Measurements from ENCODE around the gene CD19.
"Not testable (repeated sequence)": the region's sequence is repeated elsewhere in the genome, so short reads cannot be mapped to it uniquely, and the experiment has no call there.

CD19 gene

GRCh38 chr16:28951410-28951943, 19.7 kb downstream of the CD19 start:
- TF ChIP-seq CTCF (conservative IDR thresholded peaks at IDR 0.05; ENCODE audit: low read depth, low read length): no peak
- H3K4me3 ChIP-seq (ENCODE audit: low read length): peak overlapping the region; percentile 84
- DNase-seq (ENCODE audit: low read depth): no peak

GRCh38 chr16:28958216-28958615, 26.4 kb downstream of the CD19 start:
- DNase-seq (ENCODE audit: low read depth): no peak
- no peak overlapping the region for H3K4me3 ChIP-seq (ENCODE audit: low read length)
- TF ChIP-seq CTCF (conservative IDR thresholded peaks at IDR 0.05; ENCODE audit: low read depth, low read length): no peak

- H3K4me3 ChIP-seq (ENCODE audit: low read length): no peak overlapping the region
- TF ChIP-seq CTCF (conservative IDR thresholded peaks at IDR 0.05; ENCODE audit: low read depth, low read length): no peak
- DNase-seq (ENCODE audit: low read depth): no peak
Observed at GRCh38 chr16:28958836-28959235, 27.1 kb downstream of the CD19 start.

GRCh38 chr16:28964072-28964471, 32.3 kb downstream of the CD19 start:
- no peak overlapping the region for H3K4me3 ChIP-seq (ENCODE audit: low read length)
- no peak for TF ChIP-seq CTCF (conservative IDR thresholded peaks at IDR 0.05; ENCODE audit: low read depth, low read length)
- DNase-seq (ENCODE audit: low read depth): no peak

GRCh38 chr16:28964496-28964895, 32.7 kb downstream of the CD19 start:
- no peak for DNase-seq (ENCODE audit: low read depth)
- no peak for TF ChIP-seq CTCF (conservative IDR thresholded peaks at IDR 0.05; ENCODE audit: low read depth, low read length)
- H3K4me3 ChIP-seq (ENCODE audit: low read length): no peak overlapping the region

DNA sequence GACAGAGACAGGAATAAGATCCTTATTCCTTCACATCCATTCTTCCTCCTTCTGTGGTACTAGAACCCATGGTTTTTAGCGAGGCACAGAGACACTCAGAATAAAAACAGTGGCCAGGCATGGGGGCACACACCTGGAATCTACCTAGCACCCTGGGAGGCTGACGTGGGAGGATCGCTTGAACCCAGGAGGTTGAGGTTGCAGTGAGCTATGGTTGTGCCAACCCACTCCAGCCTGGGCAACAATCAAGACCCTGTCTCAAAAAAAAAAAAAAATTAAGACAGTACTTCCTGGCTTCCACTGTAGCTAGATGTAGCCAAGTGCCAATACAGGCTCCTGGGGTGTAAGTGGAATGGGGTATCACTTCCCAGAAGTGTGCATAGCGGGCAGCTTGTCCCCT, 35.4 kb downstream of the CD19 start:
- no peak for TF ChIP-seq CTCF (conservative IDR thresholded peaks at IDR 0.05; ENCODE audit: low read depth, low read length)
- H3K4me3 ChIP-seq (ENCODE audit: low read length): no peak overlapping the region
- no peak for DNase-seq (ENCODE audit: low read depth)

DNA sequence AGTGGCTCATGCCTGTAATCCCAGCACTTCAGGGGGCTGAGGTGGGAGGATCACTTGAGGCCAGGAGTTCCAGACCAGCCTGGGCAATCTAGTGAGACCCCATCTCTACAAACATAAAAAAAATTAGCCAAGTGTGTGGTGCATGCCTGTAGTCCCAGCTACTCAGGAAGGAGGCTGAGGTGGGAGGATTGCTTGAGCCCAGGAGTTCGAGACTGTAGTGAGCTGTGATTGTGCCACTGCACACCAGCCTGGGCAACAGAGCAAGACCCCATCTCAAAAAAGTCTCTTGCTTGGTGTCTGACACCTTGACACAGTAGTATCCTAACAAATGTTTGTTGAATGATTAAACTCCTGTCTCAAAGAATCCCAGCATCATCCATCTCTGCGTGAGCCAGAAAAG, 37.9 kb downstream of the CD19 start:
- DNase-seq (ENCODE audit: low read depth); H3K4me3 ChIP-seq (ENCODE audit: low read length): not testable (repeated sequence)

DNA sequence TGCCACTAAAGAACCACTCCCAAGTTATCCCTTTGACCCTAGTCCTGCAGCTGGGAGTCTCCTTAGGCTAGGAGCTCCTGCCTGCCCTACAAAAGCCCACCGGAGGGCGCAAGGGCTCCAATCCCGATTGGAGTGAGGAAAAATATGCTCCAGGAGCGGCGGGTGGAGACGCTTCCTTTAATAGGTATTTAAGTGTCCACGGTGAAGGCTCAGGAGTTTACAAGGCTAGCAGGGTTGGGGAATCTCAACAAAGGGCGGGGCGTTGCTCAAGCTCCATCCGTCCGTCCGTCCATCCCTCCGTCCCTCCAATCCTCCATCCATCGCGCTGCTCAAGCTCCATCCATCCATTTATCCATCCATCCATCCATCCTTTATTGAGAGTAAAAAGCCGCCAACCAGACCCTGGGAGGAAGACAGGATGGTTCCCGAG, 42.3 kb downstream of the CD19 start:
- peak overlapping the region; percentile 93 for H3K4me3 ChIP-seq (ENCODE audit: low read length)
- peak; percentile 34 for DNase-seq (ENCODE audit: low read depth)
- TF ChIP-seq CTCF (conservative IDR thresholded peaks at IDR 0.05; ENCODE audit: low read depth, low read length): peak; percentile 87
